Measurements from ENCODE around the gene KLHL29. TPM values are rescaled to one million over a fixed set of nuclear protein-coding genes. Genes with fewer than 3 reads are reported as not detected.

KLHL29 gene
- total RNA-seq, 1 experiment from 2014 or later: 16.7 TPM

- no peak for TF ChIP-seq POLR2A (IDR thresholded peaks at IDR 0.05; ENCODE audit: borderline replicate concordance, extremely low read depth, insufficient read depth, insufficient read length)
- TF ChIP-seq EZH2phosphoT487 (IDR thresholded peaks at IDR 0.05; ENCODE audit: borderline replicate concordance): no peak
- TF ChIP-seq POLR2AphosphoS5 (IDR thresholded peaks at IDR 0.05; ENCODE audit: low read depth, low read length): no peak
- no peak for TF ChIP-seq CBX3 (IDR thresholded peaks at IDR 0.05; ENCODE audit: low read depth)
- no peak for TF ChIP-seq SP1 (IDR thresholded peaks at IDR 0.05; ENCODE audit: low read depth)
- no peak for TF ChIP-seq RAD21 (IDR thresholded peaks at IDR 0.05; ENCODE audit: low read depth)
These were observed 8.7 kb downstream of the KLHL29 start (continued) for GRCh38 chr2:23393722-23394121.

GRCh38 chr2:23394700-23395099 lies 9.7 kb downstream of the KLHL29 start:
- no peak overlapping the region for H3K4me2 ChIP-seq (ENCODE audit: low read length)
- RAD21 ChIA-PET (ENCODE audit: low non-redundant PET in 1 of 2, low total read pairs in 2 of 2, uncharacterized antibody in 2 of 2, unreplicated experiment in 2 of 2): no interaction called here
- BruUV-seq (replicated peaks): no TSS peak

GRCh38 chr2:23397478-23397877 lies 12.5 kb downstream of the KLHL29 start:
- Histone ChIP-seq H3K27ac (ENCODE audit: low read depth, low read length) (no peak overlapping the region), H3K4me2 (ENCODE audit: low read length) (no peak overlapping the region), H3K36me3 (ENCODE audit: control insufficient read depth in 1 of 2, insufficient read depth in 2 of 2, low read length in 2 of 2) (no peaks in the 10 kb centered on the region), H4K20me1 (ENCODE audit: insufficient read depth) (no peaks in the 10 kb centered on the region), H3K9me2 (ENCODE audit: insufficient read depth) (no peaks in the 10 kb centered on the region), H3K4me1 (ENCODE audit: control insufficient read depth in 1 of 2, insufficient read depth in 2 of 2, low read length in 2 of 2) (no peaks in the 10 kb centered on the region), H3K79me2 (ENCODE audit: insufficient read depth, low read length) (peaks cover 29% of the 10 kb centered on the region), H3K27me3 (ENCODE audit: insufficient read depth, low read length) (no peaks in the 10 kb centered on the region), H2AFZ (ENCODE audit: low read depth, low read length, poor library complexity, severe bottlenecking) (no peak overlapping the region), H3K9ac (ENCODE audit: low read length) (no peak overlapping the region), H3K9me3 (ENCODE audit: control insufficient read depth in 1 of 2, insufficient read depth in 1 of 2, low read depth in 1 of 2, low read length in 2 of 2) (no peaks in the 10 kb centered on the region), H3K4me3 (replicated peaks in 1 of 2; ENCODE audit: low read depth in 1 of 2, low read length in 2 of 2) (no peak overlapping the region)
- ChIA-PET POLR2A (no interaction called here), CTCF (no interaction called here), RAD21 (ENCODE audit: low non-redundant PET in 1 of 2, low total read pairs in 2 of 2, uncharacterized antibody in 2 of 2, unreplicated experiment in 2 of 2) (no interaction called here)
- no peak for DNase-seq (ENCODE audit: low read depth, low spot score)
- no peak for TF ChIP-seq CTCF (IDR thresholded peaks at IDR 0.05 in 2 of 3, conservative IDR thresholded peaks at IDR 0.05 in 1 of 3; ENCODE audit: borderline replicate concordance in 1 of 3, insufficient read depth in 1 of 3, low read depth in 2 of 3, low read length in 2 of 3)
- no peak for TF ChIP-seq EZH2phosphoT487 (IDR thresholded peaks at IDR 0.05; ENCODE audit: borderline replicate concordance)
- no peak for TF ChIP-seq ATF3 (IDR thresholded peaks at IDR 0.05)
- intact Hi-C loops (cut with micrococcal nuclease): no loop called here
- no peak for ATAC-seq
- BruUV-seq (replicated peaks): no TSS peak

More at GRCh38 chr2:23394700-23395099, 9.7 kb downstream of the KLHL29 start:
- no peaks in the 10 kb centered on the region for H3K27me3 ChIP-seq (ENCODE audit: insufficient read depth, low read length)
- no peaks in the 10 kb centered on the region for H3K4me1 ChIP-seq (ENCODE audit: control insufficient read depth in 1 of 2, insufficient read depth in 2 of 2, low read length in 2 of 2)
- DNase-seq (ENCODE audit: low read depth, low spot score): no peak
- no peaks in the 10 kb centered on the region for H3K9me3 ChIP-seq (ENCODE audit: control insufficient read depth in 1 of 2, insufficient read depth in 1 of 2, low read depth in 1 of 2, low read length in 2 of 2)
- no peaks in the 10 kb centered on the region for H3K9me2 ChIP-seq (ENCODE audit: insufficient read depth)
- ChIA-PET CTCF (no interaction called here), POLR2A (no interaction called here)
- H3K9ac ChIP-seq (ENCODE audit: low read length): no peak overlapping the region
- no peak overlapping the region for H3K4me3 ChIP-seq (replicated peaks in 1 of 2; ENCODE audit: low read depth in 1 of 2, low read length in 2 of 2)
- no peak overlapping the region for H2AFZ ChIP-seq (ENCODE audit: low read depth, low read length, poor library complexity, severe bottlenecking)
- no peaks in the 10 kb centered on the region for H3K36me3 ChIP-seq (ENCODE audit: control insufficient read depth in 1 of 2, insufficient read depth in 2 of 2, low read length in 2 of 2)
- intact Hi-C loops (cut with micrococcal nuclease): no loop called here
- no peaks in the 10 kb centered on the region for H4K20me1 ChIP-seq (ENCODE audit: insufficient read depth)
- no peak for TF ChIP-seq RAD21 (IDR thresholded peaks at IDR 0.05; ENCODE audit: low read depth)
- no peak for TF ChIP-seq SRF (IDR thresholded peaks at IDR 0.05; ENCODE audit: low read depth)
- TF ChIP-seq FOSL1 (IDR thresholded peaks at IDR 0.05; ENCODE audit: low read depth): no peak
- TF ChIP-seq EZH2phosphoT487 (IDR thresholded peaks at IDR 0.05; ENCODE audit: borderline replicate concordance): no peak
- no peak for TF ChIP-seq POLR2A (IDR thresholded peaks at IDR 0.05; ENCODE audit: borderline replicate concordance, extremely low read depth, insufficient read depth, insufficient read length)
- TF ChIP-seq ZNF274 (IDR thresholded peaks at IDR 0.05; ENCODE audit: low read depth, low read length): no peak
- H3K79me2 ChIP-seq (ENCODE audit: insufficient read depth, low read length): peaks cover 47% of the 10 kb centered on the region
- ATAC-seq: no peak
- H3K27ac ChIP-seq (ENCODE audit: low read depth, low read length): no peak overlapping the region
